ENCODE results near the gene MATN4. TPM values are rescaled to one million over a fixed set of nuclear protein-coding genes. Genes with fewer than 3 reads are reported as not detected.

MATN4 gene
- 0.06 to 0.14 TPM (median 0.12 TPM) in 5 replicates for total RNA-seq (2022; extraction: Qiagen RNA extraction)

GRCh38 chr20:45308117-45308778 lies at the start of gene MATN4:
TSS of gene MATN4 (minus strand) at chr20:45308299. CDS start at chr20:45305582, 2,717 bp downstream.

GRCh38 chr20:45347936-45348778 lies 40.1 kb upstream of the MATN4 start, which contains the start of gene SDC4:
TSS of gene SDC4 (minus strand) at chr20:45348424. CDS start at chr20:45348384, 40 bp downstream.

GRCh38 chr20:45306431-45306982 lies 1.6 kb downstream of the MATN4 start, which contains the start of gene RBPJL:
TSS of gene RBPJL (plus strand) at chr20:45306840. CDS start at chr20:45306923, 83 bp downstream.

GRCh38 chr20:45254383-45255262 lies 53.5 kb downstream of the MATN4 start, which contains the start of gene SLPI:
TSS of gene SLPI (minus strand) at chr20:45254564. CDS start at chr20:45254543, 21 bp downstream.

Other genes starting within 250 kb of the MATN4 start
- gene KCNS1, start 207.2 kb downstream of the MATN4 start, total RNA-seq (2022; extraction: Qiagen RNA extraction) = not detected in 5 replicates
- not detected in 5 replicates for gene WFDC5, start 193.1 kb downstream of the MATN4 start, total RNA-seq (2022; extraction: Qiagen RNA extraction)
- not detected in 5 replicates for gene WFDC12, start 183.8 kb downstream of the MATN4 start, total RNA-seq (2022; extraction: Qiagen RNA extraction)
- gene PI3, start 133.4 kb downstream of the MATN4 start, total RNA-seq (2022; extraction: Qiagen RNA extraction) = 1.8 to 4.2 TPM (median 3.4 TPM) in 5 replicates
- not detected in 5 replicates for gene SEMG1, start 101.3 kb downstream of the MATN4 start, total RNA-seq (2022; extraction: Qiagen RNA extraction)
- gene SEMG2, start 86.9 kb downstream of the MATN4 start, total RNA-seq (2022; extraction: Qiagen RNA extraction) = not detected in 5 replicates
- gene SLPI, start 53.7 kb downstream of the MATN4 start, total RNA-seq (2022; extraction: Qiagen RNA extraction) = 8.0 to 15.4 TPM (median 10.5 TPM) in 5 replicates
- not detected in 5 replicates for gene RBPJL, start 1.5 kb downstream of the MATN4 start, total RNA-seq (2022; extraction: Qiagen RNA extraction)
- 106 to 130 TPM (median 122 TPM) in 5 replicates for gene SDC4, start 40.1 kb upstream of the MATN4 start, total RNA-seq (2022; extraction: Qiagen RNA extraction)
- gene SYS1, start 54.9 kb upstream of the MATN4 start, total RNA-seq (2022; extraction: Qiagen RNA extraction) = 27.4 to 37.0 TPM (median 33.8 TPM) in 5 replicates
- gene TP53TG5, start 70.0 kb upstream of the MATN4 start, total RNA-seq (2022; extraction: Qiagen RNA extraction) = not detected in 5 replicates
- gene DBNDD2, start 100.0 kb upstream of the MATN4 start, total RNA-seq (2022; extraction: Qiagen RNA extraction) = 22.6 to 29.6 TPM (median 26.6 TPM) in 5 replicates
- gene PIGT, start 107.8 kb upstream of the MATN4 start, total RNA-seq (2022; extraction: Qiagen RNA extraction) = 85.4 to 103 TPM (median 97.4 TPM) in 5 replicates
- 0.20 to 0.23 TPM in 2 of 5 replicates, not detected in the others for gene WFDC2, start 161.5 kb upstream of the MATN4 start, total RNA-seq (2022; extraction: Qiagen RNA extraction)
- not detected in 5 replicates for gene SPINT3, start 207.3 kb upstream of the MATN4 start, total RNA-seq (2022; extraction: Qiagen RNA extraction)
- not detected in 5 replicates for gene WFDC6, start 231.2 kb upstream of the MATN4 start, total RNA-seq (2022; extraction: Qiagen RNA extraction)
- gene EPPIN, start 239.1 kb upstream of the MATN4 start, total RNA-seq (2022; extraction: Qiagen RNA extraction) = not detected in 5 replicates